HG03432 (cell line): ENCODE measurements around the gene EIF5A2.
"Not testable (repeated sequence)": the region's sequence is repeated elsewhere in the genome, so short reads cannot be mapped to it uniquely, and the experiment has no call there.

Experiments
- ATAC-seq: cut with Tn5 transposase; IDR thresholded peaks from one replicate; pipeline ENCODE4 v1.9.1; 2021; ENCODE audit warnings: mild to moderate bottlenecking, moderate library complexity; ENCODE audit not compliant: unreplicated experiment

Gene EIF5A2

GRCh38 chr3:170897199-170897598 is 11.2 kb downstream of the EIF5A2 start:
- ATAC-seq: not testable (repeated sequence)

- no peak for ATAC-seq
Observed at GRCh38 chr3:170896781-170897180, 11.7 kb downstream of the EIF5A2 start.

DNA sequence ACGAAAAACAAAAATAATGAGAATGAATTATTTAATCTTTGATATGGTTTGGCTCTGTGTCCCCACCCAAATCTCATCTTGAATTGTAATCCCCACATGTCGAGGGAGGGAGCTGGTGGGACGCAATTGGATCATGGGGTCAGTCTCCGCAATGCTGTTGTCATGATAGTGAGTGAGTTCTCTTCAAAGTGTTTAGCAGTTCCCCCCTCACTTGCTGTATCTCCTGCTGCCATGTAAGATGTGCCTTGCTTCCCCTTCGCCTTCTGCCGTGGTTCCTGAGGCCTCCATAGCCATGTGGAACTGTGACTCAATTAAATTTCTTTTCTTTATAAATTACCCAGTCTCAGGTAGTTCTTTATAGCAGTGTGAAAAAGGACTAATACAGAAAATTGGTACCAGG is 12.1 kb downstream of the EIF5A2 start:
- not testable (repeated sequence) for ATAC-seq

GRCh38 chr3:170893895-170894294 is 14.5 kb downstream of the EIF5A2 start:
- ATAC-seq: no peak

- no peak for ATAC-seq
Observed at GRCh38 chr3:170889630-170890029, 18.8 kb downstream of the EIF5A2 start.

DNA sequence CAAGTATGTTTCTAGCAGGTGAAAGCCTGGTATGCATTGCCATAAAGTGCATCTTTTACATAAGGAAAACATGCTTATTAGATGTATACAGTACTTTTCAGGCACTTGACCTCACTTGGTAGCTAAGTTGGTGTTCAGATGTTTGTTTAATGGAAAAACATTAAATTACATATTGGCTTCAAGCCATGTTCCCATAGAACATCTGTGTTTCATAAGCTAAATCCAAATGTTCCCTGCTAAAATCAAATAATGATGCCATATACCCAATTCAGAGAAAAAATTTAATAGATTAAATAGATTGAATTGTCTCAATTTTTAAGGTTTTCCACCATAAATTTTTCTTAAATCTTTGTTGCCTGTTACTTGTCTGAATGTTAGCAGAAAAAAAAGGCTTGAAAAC is 19.3 kb downstream of the EIF5A2 start:
- ATAC-seq: no peak

- ATAC-seq: not testable (repeated sequence)
Observed at GRCh38 chr3:170884109-170884930, 24.1 kb downstream of the EIF5A2 start.

- not testable (repeated sequence) for ATAC-seq
Observed at GRCh38 chr3:170878688-170879087, 29.7 kb downstream of the EIF5A2 start.

- not testable (repeated sequence) for ATAC-seq
Observed at GRCh38 chr3:170877311-170877710, 31.1 kb downstream of the EIF5A2 start.

DNA sequence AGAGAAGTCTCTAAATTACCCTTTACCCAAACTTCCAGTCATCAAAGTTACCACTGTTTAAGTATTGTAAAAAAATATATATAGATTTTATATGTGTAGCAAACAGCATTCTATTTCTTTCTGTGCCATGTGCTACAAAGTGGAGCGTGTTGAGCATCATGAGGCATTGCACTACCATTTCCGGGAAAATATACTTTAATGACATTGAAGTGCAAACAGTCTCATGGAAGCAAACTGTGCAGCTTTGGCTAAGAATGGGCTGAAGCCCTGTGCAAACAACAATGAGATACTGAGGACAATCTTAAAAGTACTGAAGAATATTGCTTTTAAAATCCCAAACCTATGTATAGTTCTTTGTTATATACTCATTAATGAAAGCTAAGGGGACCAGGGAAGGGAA is 31.9 kb downstream of the EIF5A2 start:
- no peak for ATAC-seq

DNA sequence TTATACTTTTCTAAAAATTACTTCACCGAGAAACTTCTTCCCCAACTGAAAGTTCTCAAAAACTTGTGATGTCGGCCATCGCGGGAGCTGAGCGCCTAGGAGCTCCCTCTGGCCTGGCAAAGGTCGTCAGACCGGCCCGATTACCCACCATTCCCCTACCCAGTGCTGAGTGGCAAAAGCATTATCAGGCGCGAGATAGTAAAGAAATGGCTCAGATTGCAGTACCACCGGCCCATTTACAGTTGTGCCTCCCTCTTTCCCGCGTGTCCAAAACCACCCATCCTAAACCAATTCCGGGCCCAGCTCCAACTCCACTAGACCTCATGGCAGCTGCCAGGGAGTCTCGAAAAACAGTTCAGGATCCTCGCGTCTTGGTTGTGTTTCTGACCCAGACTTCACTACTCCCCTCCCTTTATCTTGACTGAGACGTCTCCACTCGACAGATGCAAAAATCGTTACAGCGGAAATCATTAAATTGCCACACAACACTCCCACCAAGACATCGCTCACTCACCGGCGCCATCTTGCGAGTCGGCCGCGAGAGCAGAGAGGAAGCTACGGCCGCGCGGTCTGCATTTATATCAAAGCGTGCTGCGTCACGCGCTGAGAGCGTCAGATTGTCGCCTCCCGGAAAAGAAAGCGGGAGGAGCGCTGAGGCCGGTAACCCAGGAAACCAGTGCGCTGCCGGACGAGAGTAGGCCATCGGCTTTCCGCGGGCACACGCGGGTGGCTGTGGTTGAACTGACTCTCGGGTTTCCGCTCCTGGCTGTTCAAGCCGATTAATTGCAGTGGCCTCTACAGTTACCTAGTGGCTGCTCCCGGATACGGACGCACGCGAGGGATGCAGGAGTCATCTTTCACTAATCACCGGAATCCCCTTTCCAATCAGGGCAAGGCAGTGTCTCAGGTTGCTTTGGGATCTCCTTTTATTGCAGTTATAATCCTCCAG is 38.5 kb downstream of the EIF5A2 start, which contains the start of gene RPL22L1:
TSS of gene RPL22L1 (minus strand) at position 551 of the 949 bp plus-strand sequence. CDS start at position 523, 28 bp downstream.
- peak; percentile 98 for ATAC-seq

DNA sequence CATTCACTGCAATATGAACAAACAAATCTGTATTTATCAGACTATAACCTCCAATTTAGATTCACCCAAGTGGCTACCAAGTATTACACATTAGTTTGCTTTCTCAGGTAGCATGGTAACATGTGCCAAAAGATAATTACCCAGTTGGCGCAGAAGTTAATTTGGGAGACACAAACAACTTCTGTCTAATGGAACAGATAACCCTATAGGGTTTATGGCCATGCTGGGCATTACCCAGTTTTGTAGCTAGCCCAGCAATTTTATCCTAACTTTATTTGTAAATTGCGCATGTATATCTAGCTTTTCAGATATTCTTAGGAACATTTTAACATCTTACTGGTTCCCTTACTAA is 39.2 kb downstream of the EIF5A2 start:
- ATAC-seq: no peak

DNA sequence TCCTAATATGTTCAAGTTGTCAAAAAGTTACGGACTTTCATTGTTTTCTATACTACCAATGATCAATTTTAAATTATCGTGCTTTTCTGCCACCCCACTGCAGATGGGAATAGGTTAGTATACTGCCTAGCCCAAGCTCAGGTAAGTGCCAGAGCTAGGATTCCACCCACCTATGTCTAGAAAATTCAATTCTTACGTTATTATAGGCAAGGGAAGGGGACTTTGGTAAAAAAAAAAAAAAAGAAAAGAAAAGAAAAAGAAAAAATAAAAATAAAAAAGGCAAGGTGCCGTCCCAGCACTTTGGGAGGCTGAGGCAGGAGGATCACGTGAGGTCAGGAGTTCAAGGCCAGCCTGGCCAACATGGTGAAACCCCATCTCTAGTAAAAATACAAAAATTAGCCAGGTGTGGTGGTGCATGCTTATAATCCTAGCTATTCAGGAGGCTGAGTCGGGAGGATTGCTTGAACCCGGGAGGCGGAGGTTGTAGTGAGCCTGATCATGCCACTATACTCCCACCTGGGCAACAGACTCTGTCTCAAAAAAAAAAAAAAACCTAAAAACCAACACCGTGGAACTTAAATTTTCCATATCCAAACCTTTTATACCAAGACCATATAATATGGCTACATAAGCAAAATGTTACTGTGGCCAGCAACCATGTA is 39.7 kb downstream of the EIF5A2 start:
- no peak for ATAC-seq

DNA sequence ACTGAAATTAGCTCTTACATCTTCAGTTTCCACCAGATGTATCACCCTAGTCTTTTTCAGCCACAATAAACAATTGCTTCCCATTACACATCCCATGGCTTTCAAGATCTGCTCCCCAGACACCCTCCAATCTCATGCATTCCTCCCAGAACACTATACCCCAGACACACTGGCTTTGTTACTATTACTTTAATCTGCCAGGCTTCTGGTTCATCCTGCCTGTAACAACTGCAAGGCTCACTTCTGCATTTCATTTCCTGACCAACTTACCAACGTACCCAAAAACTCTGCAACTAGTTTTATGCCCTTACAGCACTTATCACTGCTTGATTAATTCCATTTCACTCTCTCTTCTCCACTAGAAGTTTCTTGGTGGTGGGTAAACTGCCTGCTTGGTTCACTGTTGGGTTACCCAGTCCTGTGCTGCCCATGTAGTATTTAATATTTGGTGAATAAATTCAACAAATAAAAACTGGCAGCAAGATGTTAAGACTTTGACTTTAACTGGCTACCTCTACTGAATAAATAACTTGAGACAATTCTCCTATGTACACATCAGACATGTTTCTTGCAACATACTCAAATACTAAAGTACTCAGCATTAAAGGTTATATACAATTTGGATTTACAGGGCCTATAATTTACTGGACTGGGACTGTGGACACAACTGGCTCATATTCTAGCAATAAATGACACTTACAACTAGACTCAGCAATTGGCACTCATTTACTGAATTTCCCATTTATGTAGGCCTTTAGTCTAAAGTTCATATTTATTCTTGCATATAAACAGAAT is 41.1 kb downstream of the EIF5A2 start:
- ATAC-seq: peak; percentile 22

GRCh38 chr3:170866499-170866898 is 41.9 kb downstream of the EIF5A2 start:
- no peak for ATAC-seq

DNA sequence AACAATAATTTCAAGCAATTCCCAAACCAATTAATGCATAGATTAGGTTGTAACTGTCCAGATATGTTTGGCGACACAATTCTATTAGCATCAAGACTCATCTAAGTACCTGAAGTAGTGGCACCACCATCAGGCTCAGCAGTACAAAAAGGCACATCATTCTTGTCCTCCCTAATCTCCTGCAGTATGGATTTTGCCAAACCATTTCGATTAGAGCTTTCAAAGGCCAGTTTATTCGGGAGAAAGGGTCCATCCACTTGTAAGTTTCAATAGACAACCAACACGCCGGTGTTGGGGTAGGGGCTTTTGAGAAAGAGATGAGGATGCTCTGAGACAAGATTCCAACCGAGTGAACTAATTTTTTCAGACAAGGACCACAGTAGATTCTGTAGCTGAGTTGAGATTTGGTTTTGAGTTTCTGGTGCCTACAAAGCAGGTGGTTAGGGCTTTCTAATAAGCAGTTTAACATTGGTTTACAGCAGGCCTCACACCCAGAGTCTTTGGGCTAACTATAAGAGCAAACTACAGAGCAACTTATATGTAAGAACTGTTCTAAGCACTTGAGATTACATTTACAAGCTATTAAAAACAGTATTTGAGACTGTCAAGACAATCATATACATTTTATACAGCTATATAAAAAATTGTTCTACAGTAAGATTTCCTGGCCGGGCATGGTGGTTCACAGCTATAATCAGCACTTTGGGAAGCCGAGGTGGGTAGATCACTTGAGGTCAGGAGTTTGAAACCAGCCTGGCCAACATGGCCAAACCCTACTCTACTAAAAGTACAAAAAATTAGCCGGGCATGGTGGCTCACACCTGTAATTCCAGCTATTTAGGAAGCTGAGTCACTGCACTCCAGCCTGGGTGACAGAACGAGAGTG is 43.0 kb downstream of the EIF5A2 start:
- ATAC-seq: no peak

DNA sequence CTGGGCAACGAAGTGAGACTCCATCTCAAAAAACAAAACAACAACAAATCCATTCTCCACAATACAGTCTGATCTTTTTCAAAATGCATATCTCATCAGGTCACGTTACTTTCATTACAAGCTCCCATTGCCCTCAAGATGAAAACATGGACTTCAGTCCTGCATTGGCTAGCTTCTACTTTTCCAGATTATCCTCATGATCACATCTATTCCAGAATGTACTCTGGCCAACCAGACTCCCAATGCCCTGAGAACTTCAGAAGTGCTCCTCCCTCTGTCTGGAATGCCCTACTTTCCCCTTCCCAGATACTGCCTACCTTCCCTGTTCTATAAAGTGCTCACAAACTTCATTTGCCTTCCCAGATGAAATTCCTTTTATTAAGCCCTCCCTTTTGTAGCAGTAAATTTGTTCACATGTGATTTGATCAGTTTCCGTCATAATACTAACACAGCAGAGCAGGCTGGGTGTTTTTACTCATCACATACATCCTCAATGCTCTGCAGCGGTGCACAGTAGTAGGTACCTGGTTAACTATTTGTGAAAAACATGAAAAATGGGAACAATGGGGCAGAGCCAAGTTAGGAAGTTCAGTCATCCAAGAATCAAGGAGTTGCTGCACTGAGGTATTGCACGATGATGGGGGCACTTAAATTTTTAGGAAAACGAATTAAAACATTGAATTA is 43.8 kb downstream of the EIF5A2 start:
- ATAC-seq: no peak

GRCh38 chr3:170863816-170864215 is 44.6 kb downstream of the EIF5A2 start:
- ATAC-seq: no peak
